Stimulated activated CD8-positive, alpha-beta memory T cell treated with anti-CD3 and anti-CD28 coated beads, Interleukin-12 subunit alpha, Interleukin-12 subunit beta, amount 100 ng/mL, for 4 hours (primary cell): ENCODE results near the gene SLC34A1.
A peak's percentile ranks its signal among the peaks of the same experiment; 100 is the strongest.

Experiments used
- DNase-seq: peaks from one replicate; pipeline ENCODE4 v3.0.0-alpha.2; 2020; ENCODE audit warnings: low read depth

The SLC34A1 gene

DNA sequence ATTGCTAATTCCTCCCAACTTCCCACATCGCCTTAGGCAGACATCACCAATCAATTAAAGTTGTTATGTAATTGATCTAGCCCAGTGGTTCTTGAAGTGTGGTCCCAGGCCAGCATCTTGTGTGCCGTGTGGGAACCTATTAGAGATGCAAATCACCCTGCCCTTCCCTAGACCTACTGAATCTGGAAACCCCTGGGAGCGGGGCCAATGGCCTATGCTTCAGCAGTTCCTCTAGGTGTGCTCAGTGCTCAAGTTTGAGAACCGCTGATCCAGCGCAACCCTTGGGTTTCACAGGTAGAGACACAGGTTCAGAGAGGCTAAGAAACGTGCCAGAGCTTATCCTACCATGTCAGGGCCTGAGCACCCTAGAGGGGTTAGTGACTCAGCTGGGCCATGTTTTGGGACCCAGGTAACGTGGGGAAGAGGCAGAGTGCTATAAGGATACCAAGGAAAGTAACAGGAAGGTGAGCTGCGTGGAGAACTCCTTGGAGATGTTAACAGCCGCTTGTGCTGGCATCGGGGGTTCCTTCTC lies 4.4 kb downstream of the SLC34A1 start:
- no peak for DNase-seq

DNA sequence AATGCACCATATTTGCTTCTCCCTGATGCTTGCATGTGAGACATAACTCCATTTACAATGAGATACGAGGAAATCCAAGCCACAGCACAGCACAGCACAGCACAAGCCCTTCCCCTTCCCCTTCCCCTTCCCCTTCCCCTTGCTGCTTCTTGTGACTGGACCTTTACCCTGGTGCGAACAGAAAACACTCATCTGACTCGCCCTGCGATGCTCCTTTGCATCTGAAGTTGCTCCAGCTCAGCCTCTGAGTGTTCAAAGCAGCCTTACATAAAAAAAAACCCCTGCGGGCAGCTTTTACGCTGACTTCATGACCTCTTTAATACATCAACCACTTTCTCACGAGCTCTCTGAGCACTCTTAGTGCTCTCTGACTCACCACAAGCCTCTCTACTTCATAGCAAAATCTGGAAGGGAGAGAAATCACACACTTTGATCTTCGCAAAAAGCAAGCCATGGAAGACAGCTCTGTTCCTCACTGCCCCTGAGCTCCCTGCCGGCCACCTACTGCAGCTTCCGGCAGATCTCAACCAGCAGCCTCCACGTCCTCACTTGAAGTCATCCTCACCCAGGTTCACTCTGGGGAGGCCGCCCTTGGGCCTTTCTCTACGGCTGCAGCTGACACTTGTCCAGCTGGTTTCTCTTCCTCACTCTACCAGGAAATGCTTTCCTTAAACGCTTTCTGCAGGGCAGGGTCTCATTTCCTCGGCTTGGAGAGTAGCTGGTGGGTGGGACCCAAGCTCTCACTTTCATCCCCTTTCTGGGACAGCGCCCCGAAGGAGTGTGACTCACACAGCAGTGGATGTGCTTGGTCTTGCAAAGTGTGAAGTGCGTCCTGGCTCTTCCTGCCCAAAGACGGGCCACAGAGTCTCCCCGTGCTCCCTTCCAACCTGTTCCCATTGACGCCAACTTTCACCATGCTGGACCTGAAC lies 5.3 kb downstream of the SLC34A1 start:
- peak; percentile 25 for DNase-seq

DNA sequence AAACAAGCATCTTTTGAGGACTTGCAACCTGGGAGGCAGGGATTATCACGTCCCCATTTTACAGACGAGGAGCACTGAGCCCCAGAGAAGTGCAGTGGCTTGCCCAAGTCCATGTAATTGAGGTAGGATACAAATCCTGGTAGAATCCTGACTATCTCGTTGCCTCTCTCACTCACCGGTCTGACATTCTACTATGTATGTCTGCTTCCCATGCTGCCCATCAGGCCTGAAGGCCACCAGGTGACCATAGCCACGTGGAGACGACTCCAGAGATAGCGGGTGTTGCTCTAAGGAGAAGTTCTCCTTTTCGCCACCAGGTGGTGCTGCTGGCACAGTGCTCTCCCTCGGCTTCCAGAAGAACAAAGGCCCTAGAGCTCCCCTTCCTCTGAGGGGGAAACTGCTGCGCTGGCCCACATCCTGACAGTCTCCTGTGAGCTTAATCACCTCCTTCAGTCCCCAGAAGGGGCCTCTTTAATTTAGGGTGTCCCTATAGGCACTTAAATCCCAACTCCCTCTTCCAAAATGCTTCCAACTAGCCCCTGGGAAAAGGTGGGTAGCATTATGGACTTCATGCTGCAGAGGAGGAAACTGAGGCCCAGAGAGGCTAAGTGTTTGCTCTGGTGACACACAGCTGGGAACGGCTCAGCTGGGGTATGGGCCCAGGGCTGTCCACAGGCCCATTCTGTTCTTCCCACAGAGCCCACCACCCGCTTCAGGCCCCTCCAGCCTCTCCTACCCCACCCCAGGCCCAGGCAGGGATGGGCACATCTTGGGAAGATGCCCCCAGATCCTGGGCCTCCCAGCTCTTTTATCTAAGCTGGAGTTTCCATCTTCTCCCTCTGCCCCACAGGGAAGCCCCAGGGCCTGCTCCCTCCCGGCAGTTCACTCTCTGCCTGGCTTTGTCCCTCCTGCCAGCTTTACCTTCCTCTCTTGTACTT lies 6.4 kb downstream of the SLC34A1 start:
- peak; percentile 67 for DNase-seq

DNA sequence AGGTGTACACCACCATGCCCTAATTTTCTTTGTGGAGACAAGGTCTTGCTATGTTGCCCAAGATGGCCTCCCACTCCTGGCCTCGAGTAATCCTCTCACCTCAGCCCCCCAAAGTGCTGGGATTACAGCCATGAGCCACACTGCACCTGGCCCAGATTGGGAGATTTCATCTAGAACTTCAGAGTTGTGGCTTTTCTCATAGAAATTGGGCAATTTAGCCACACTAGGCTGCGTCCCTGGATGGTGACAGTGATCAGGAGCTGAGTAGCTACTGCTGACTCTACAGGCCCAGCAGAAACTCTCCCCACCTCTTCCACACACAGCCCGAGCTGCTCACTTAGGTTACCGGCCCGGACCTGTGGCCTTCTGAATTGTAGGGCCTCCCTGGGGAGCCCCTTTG lies 8.5 kb downstream of the SLC34A1 start:
- no peak for DNase-seq

DNA sequence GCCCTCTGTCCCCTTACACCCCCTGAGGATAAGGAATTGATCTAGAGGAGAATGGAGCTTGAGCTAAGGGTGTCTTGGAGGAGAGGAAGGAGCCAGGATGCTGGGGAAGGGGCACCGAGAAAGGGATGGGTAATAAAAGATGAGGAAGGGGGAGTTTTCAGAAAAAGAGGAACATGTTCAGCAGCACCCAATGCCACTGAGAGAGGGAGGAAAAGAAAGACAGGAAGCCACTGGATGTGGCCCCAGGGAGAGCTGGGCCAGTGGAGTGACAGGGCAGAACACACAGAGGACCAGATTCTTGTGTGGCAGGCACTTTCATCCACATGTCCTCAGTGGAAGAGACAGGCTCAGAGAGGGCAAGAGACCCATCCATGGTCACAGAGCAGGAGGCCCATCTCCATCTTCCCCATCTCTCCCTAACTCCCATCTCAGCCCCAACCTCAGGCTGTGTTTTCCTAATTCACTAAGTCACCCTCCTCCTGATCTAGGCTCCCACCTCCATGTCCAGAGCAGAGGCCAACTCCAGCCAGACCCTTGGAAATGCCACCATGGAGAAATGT lies 9.1 kb downstream of the SLC34A1 start:
- no peak for DNase-seq

DNA sequence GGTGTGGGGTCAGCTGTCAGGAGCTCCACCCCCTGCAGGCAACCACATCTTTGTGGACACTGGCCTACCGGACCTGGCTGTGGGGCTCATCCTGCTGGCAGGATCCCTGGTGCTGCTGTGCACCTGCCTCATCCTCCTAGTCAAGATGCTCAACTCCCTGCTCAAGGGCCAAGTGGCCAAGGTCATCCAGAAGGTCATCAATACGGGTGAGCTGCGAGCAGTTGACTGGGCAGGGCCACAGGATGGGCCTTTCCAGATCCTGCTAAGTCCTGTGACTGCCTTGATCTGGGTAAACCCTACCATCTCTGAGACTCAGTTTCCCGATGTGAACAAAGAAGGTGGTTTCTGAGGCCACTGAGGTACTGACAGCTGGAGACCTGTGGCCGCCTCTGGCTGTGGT lies 9.8 kb downstream of the SLC34A1 start:
- DNase-seq, result no peak

DNA sequence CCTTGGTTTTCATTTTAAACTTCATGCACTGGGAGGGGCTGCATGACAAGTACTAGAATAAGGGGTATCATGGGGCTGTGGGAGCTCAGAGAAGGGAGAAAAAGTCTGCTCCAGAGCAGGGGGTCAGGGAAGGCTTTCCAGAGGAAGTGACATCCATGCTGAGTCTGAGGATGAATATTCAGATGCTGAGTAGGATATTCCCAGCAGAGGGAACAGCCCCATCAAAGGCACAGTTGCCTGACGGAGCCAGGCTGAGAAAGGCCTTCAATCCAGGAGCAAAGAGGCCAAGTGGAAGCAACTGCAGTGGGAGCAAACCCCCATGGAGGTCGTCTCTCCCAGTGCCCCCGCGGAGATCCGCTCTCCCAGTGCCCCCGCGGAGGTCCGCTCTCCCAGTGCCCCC lies 11.8 kb downstream of the SLC34A1 start:
- DNase-seq, result no peak

DNA sequence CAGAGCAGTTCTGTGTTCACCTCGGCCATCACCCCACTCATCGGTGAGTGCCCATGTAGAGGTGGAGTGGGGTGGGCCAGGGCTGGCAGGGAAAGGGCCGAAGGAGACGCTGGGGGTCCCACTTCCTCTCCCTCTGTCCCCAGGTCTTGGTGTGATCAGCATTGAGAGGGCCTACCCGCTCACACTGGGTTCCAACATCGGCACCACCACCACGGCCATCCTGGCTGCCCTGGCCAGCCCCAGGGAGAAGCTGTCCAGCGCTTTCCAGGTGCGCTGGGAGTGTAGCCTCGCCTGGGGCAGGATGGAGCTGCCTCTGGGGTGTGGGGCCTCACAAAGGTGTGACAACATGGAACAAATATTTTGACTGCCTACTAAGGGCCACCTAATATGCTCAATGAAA lies 12.6 kb downstream of the SLC34A1 start:
- no peak for DNase-seq

DNA sequence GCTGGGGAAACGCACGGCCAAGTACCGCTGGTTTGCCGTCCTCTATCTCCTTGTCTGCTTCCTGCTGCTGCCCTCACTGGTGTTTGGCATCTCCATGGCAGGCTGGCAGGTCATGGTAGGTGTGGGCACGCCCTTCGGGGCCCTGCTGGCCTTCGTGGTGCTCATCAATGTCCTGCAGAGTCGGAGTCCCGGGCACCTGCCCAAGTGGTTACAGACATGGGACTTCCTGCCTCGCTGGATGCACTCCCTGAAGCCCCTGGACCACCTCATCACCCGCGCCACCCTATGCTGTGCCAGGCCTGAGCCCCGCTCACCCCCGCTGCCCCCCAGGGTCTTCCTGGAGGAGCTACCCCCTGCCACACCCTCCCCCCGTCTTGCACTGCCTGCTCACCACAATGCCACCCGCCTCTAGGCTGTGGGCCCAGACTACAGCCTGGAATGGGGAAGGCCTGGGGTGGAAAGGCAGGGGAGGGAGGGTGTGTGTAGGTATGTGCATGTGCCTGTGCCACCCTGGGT lies 13.7 kb downstream of the SLC34A1 start:
- DNase-seq, result no peak

DNA sequence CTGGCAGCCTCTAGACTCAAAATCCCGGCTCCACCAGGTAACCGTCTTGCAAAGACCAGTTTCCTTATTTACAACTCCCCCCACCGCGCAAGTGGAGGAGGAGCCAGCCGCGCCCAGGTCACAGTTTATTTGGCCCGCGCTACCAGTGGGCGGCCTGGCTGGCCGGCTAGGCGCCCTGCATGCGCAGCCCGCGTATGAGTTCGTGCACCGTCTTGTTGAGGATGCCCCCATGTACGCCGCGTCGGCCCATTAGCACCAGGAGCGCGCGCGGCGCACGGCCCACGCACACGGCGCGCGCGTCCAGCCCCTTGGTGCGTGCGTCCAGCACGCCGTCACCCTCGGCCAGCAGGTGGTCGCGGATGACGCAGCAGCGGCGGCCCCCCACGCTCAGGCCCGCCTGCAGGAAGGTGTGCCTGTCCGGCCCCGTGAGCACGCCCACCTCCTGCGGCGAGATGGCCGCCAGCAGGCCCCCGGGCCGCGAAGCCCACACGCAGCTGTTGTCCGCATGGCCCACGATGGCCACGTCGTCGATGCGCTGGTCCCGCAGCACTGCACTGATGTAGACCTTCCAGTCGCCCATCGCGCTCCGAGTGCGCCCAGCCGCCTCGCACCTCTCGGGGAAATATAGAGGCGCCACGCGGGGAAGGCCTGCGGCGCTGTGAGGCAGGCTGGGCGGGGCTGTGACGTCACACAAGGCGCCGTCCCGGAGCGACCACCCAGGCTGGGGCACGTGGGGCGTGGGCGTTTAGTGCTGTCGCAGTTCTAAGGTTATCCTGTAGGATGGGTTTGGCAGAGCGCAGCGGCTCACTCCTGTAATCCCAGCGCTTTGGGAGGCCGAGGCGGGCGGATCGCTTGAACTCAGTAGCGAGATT lies 16.0 kb downstream of the SLC34A1 start, which contains the start of gene PFN3:
Gene PFN3, minus strand, starts transcription at position 665 of the 872 bp plus-strand sequence. Its CDS starts 85 bp downstream, at position 580.
- DNase-seq, result no peak

DNA sequence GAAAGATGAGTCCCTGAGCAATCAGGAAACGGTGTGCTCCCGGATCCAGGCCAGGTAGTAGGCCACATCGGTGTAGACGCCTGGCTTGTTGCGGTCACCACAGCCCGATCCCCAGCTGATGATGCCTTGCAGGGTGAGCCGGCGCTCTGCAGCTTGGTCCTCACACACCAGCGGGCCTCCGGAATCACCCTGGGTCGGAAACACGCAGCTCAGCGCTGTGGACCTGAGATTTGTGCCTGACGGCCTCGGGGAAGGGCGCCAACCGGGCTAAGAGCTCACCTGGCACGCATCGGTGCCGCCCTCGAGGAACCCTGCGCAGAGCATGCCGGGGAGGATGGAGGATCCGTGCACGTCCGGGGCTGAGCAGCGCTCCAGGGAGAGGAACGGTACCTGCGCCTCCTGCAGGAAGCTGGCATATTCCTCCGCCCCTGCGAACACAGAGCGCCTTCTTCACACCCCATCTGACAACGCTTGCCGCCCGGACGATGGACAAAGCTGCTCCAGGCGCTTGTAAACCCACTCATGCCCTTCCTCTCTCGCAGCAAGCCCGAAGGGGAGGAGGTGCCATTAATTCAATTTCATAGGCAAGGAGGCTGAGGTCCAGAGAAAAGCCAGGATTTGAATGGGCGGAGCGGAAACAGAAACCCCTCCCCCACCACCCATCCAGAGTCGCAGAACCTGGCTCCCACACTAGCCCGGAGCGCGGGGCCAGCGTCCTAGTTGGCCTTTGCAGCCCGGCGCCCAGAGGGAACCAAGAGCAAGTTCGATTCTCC lies 18.2 kb downstream of the SLC34A1 start:
- DNase-seq, result peak; percentile 39

DNA sequence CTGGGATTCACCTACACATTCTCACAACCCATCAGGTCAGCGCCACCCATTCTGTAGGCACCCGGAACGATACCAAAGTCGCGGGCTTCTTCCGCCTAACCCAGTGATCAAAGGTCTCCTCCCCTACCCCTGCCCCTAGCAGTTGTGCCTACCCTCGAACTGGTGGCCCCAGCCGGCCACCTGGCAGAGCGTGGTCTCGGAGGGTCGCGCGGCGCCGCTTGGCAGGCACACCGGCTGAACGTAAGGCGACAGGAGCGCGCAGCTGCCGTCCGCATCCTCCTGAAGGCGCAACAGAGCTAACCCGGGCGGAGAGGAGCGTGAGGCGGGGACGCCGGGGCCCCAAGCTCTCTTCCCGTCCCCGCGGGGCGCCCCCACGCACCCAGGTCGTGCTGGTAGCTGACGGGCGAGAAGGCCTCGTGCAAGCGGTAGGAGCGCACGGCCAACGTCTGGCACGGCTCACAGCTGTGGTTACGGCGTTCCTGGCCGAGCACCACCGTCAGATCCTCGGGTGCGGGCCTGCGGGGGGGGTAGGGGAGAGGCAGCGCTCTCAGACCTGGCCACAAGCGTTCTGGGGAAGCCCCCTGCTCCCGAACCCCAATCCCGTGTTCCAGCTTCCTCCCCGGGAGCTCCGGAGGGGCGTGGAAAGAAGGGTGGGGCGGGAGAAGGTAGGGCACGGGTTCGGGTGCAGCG lies 19.0 kb downstream of the SLC34A1 start:
- peak; percentile 33 for DNase-seq

DNA sequence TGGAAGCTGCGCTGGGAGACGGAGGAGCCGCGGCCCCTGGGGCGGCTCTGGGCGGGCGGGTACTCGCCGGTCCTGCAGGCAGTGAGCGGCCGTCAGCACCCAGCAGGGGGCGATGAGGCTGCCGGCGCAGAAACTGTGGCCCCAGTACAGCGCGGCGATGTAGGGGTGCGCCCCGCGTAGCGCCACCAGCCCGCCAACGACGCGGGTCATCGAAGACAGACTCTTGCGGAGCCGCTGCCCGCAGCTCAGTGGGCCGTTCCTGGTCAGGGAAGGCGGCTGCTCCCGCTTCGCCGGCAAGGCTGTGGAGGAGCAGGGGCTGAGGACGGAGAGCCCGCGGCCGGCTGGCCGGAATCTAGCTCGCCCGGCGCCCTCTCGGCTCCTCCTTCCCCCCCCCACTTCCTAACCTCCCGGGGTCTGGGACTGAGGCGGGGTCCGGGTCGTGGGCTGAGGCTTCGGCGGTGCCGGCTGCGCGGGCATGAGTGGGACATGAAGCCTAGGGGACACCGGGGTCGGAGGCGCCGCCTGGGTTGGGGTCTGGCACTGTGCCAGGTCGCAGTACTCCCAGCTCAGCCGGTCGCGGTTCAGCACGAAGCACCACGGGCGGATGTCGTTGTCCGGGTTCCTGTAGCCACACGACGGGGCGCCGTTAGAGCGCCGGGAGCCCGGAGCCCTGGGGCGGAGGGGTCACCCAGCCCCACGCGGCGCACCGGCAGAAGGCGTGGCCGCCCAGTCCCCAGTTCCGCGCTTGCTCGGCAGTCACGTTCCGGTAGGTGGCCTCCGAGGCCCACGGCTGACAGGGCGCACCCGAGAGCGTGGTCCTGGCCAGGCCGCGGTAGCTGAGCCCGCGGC lies 19.8 kb downstream of the SLC34A1 start:
- DNase-seq, result peak; percentile 75

DNA sequence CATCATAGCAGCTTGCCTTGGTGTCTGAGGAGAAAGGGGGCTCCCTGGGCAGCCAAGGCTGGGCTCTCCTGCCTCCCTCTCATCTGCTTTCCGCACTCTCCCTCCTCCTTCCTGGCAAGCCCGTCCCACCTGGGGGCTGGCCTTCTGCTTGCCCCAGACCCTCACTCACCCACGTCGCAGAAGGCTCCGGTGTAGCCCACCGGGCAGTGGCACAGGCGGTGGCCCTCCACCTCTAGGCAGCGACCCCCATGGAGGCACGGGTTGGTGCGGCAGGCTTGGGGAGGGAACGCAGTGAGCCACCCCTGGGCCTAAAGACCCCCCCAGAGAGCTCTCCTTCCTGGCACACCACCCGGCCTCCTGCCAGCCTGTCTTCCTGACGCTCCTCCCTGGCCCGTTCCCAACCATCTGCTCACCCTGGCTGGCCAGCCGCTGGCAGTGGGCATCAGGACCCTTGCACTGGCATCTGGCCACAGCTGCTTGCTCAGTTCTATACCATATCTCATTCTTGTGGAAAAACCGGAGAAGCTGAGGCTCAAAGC lies 20.5 kb downstream of the SLC34A1 start:
- no peak for DNase-seq

DNA sequence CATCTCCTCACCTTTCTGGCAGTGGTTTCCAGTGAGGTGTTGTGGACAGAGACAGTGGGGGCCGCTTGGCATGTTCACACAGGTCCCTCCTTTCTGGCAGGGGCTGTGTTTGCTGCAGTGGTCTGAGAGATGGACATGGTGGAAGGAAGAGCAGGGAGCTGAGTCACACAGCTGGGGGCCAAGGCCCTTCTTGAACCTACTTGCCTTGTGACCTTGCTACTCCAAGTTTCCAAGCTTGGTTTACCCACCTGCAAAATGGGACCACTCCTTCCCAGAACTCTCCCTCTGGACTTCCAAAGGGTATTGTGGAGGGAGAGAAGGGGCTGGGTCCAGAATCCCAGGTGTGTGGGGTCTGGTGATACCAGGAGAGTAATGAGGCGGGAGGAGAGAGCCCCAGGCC lies 21.1 kb downstream of the SLC34A1 start:
- DNase-seq, result no peak

DNA sequence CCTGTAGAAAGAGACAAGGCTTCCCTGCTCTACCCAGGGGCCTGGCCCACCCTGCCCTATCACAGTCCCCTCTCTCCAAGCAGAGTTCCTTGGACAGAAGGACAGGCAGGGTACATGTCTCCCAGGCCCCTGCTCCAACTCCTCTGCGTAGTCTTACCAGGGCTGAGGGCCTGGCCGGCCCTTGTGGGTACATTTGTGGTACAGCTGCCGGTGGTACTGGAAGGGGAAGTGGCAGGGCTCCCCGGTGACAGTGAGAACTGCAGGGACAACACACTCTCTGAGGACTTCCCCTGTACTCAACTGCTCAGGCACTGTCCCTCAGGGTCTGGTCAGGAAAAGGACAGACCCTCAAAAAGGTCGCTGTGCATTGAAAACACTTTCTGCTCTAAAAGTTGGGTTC lies 21.6 kb downstream of the SLC34A1 start:
- DNase-seq, result no peak

DNA sequence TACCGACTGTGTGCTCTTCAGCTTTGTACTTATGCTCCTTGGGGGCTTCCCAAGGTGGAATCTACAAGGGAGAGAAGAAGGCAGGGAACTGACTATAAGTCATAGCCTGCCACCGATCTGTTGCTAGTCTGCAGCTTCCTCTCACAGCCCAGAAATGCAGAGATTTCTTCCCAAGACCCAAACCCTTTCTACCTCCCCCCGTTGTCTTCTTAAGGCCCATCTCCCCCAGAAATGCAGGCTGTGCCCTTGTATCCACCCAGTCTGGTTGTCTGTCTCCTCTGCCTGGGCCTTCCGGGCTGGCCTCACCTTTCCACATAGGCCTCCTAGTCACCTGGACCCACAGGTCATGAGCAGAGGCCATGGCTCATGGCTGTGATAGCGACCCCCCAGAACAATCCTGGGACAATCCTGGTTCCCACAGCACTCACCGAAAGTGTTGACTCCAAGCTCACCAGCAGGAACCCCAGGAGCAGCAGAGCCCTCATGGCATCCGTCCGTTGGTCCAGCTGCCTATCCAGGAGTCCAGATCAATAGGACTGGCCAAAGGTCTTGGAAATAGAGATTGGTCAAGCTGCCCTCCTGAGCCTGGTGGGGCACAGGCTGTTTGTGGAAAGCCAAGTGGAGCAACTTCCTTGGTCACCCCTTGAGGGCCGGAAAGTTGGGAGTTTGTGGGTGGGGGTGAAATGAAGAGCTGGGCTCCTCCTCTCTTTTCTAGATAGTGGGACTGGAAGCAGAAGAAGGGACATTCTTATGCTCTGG lies 25.0 kb downstream of the SLC34A1 start, which contains the start of gene F12:
Gene F12, minus strand, starts transcription at position 522 of the 759 bp plus-strand sequence. Its CDS starts 37 bp downstream, at position 485.
- DNase-seq, result no peak
